ENCODE measurements around the gene HVCN1. TPM values are rescaled to one million over a fixed set of nuclear protein-coding genes. Genes with fewer than 3 reads are reported as not detected.
A peak's percentile ranks its signal among the peaks of the same experiment; 100 is the strongest.

The HVCN1 gene
- total RNA-seq, 1 donor from 2014 or later = 21.3 TPM

DNA sequence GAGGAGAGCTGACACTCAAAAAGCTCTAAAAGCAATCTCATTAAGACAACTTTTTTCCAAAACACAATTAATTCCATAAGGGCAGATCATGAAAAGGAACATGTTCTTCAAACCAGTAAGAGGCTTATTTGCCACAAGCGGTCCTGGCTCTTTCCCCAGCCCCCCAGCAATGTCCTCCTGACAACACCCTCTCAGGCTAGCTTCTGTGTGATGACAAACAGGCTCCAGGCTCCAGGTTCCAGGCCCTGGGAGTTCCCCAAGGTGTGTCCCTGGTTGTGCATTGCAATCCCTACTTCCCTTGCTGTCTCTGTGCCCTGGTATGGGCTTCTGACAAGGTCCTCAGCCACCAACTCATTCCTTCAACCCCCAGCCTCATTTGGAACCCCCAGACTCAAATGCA is 8.9 kb downstream of the HVCN1 start:
- Histone ChIP-seq H3K9me3 (no peaks in the 10 kb centered on the region), H3K36me3 (no peaks in the 10 kb centered on the region), H3K27me3 (no peaks in the 10 kb centered on the region), H3K4me1 (peaks cover 4% of the 10 kb centered on the region), H3K27ac (no peak overlapping the region), H3K4me3 (no peak overlapping the region)
- intact Hi-C loops (cut with DNase I) = no loop called here
- DNase-seq = no peak
- TF ChIP-seq, protein P1, sequence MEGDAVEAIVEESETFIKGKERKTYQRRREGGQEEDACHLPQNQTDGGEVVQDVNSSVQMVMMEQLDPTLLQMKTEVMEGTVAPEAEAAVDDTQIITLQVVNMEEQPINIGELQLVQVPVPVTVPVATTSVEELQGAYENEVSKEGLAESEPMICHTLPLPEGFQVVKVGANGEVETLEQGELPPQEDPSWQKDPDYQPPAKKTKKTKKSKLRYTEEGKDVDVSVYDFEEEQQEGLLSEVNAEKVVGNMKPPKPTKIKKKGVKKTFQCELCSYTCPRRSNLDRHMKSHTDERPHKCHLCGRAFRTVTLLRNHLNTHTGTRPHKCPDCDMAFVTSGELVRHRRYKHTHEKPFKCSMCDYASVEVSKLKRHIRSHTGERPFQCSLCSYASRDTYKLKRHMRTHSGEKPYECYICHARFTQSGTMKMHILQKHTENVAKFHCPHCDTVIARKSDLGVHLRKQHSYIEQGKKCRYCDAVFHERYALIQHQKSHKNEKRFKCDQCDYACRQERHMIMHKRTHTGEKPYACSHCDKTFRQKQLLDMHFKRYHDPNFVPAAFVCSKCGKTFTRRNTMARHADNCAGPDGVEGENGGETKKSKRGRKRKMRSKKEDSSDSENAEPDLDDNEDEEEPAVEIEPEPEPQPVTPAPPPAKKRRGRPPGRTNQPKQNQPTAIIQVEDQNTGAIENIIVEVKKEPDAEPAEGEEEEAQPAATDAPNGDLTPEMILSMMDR (IDR thresholded peaks at IDR 0.05) = no peak
- no peak for ATAC-seq

DNA sequence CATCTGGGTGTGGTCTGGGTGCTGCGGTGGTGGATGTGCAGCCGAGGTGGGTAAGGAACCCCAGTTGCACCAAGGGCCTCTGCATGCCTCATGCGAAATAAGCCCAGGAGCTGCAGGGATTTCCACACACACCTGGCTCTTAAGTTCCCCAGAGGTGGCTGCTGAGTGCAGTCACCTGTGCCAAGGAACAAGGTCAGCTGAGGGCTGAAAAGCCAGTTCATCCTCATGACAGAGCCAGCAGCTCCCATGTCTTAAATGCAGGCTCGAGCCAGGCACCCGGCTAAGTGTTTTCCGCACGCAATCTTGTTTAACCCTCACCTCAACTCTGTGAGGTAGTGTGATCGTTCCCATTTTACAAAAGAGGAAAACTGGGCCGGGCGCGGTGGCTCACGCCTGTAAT is 9.7 kb downstream of the HVCN1 start:
- H3K4me3 ChIP-seq = no peak overlapping the region
- DNase-seq (no peak), ATAC-seq (no peak)
- H3K4me1 ChIP-seq = peaks cover 4% of the 10 kb centered on the region
- intact Hi-C loops (cut with DNase I) = no loop called here
- TF ChIP-seq, protein P1 (IDR thresholded peaks at IDR 0.05) = no peak
- no peak overlapping the region for H3K27ac ChIP-seq
- H3K27me3 ChIP-seq = no peaks in the 10 kb centered on the region
- no peaks in the 10 kb centered on the region for H3K9me3 ChIP-seq
- H3K36me3 ChIP-seq = no peaks in the 10 kb centered on the region

DNA sequence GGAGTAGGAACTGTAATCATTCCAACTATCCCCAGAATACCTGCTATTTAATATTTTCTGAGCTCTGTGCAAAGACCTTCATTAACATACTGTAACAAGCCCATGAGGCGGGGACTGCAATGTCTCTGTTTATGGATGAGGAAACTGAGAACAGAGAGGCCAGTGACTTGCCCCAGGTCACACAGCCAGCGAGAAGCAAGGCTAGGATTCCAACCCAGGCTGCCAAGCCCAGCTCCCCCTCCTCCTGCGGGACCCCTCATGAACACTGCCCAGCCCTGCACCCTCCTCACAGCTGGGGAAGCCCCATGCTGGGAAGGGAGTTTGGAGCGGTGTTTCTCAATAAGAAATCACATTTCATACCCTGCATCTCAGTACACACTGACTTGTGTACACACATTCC is 10.9 kb downstream of the HVCN1 start:
- Histone ChIP-seq H3K4me1 (peaks cover 4% of the 10 kb centered on the region), H3K9me3 (no peaks in the 10 kb centered on the region), H3K27ac (no peak overlapping the region), H3K36me3 (no peaks in the 10 kb centered on the region), H3K4me3 (no peak overlapping the region), H3K27me3 (no peaks in the 10 kb centered on the region)
- ATAC-seq = no peak
- DNase-seq = no peak
- intact Hi-C loops (cut with DNase I) = no loop called here
- TF ChIP-seq, protein P1 (IDR thresholded peaks at IDR 0.05) = no peak

DNA sequence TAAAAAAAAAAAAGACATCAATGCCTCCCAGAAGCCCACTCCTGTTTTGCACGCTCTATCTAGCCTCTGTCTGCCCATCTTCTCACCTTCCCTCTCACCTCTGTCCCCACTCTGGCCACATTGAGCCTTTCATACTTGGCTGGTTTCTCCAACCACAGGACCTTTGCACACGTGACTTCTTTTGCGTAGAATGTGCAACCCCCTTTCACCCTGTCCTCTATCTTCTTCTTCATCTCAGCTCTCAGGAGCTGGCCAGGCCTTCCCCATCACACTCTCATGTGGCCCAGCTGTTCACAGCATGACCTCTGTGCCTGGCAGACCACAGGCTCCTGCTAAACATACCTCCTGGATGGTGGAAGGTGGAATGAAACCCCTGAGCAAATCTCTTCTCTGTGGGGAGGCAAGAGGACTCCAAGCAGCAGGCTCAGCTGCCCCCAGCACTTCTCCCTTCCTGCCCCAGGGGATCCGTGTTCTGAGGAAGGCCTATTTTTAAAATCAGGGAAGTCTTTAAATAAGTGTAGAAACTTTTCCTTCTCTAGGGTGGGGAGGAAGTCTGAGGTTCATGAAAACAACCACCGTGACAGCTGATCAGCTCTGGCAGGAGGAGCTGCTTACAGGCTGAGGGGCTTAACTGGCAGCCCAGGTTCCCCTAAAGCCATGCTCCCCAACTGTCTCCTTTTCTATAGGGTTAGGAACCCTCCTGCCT is 11.6 kb downstream of the HVCN1 start:
- H3K4me1 ChIP-seq = peaks cover 4% of the 10 kb centered on the region
- H3K27ac ChIP-seq = no peak overlapping the region
- TF ChIP-seq, protein P1 (IDR thresholded peaks at IDR 0.05) = no peak
- ATAC-seq (peak; percentile 80), DNase-seq (no peak)
- H3K36me3 ChIP-seq = no peaks in the 10 kb centered on the region
- no peak overlapping the region for H3K4me3 ChIP-seq
- no peaks in the 10 kb centered on the region for H3K27me3 ChIP-seq
- intact Hi-C loops (cut with DNase I) = no loop called here
- H3K9me3 ChIP-seq = no peaks in the 10 kb centered on the region

DNA sequence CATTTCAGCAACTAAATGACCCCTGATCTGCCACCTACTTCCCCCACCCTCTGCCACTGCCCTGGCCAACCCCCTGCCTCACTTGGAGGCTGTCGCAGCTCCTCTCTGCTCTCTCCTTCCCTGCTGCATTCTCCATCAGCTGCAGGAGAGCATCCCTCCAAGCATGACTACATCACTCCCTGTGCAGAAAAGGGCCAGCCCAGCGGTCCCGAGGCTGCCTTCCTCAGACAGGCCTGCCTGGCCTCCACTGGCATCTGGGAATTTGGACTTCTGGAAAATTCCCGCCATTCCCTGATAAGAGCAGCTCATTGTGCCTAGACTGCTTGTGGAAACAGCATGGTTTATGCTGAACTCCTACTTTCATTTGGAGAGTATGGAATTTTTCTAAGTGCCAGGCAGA is 12.7 kb downstream of the HVCN1 start:
- ATAC-seq = no peak

More for the DNA sequence above, 12.7 kb downstream of the HVCN1 start:
- Histone ChIP-seq H3K9me3 (no peaks in the 10 kb centered on the region), H3K27ac (no peak overlapping the region), H3K4me3 (no peak overlapping the region), H3K36me3 (no peaks in the 10 kb centered on the region), H3K27me3 (no peaks in the 10 kb centered on the region), H3K4me1 (peaks cover 4% of the 10 kb centered on the region)
- intact Hi-C loops (cut with DNase I) = no loop called here
- no peak for DNase-seq
- TF ChIP-seq, protein P1 (IDR thresholded peaks at IDR 0.05) = no peak

All from upper lobe of right lung (tissue), 1 donor.